Stimulated activated CD4-positive, alpha-beta T cell treated with anti-CD3 and anti-CD28 coated beads, Interleukin-4, amount 100 ng/mL, for 1 hour (primary cell): ENCODE data around the gene ZMIZ1.

Source experiments
- DNase-seq: peaks from one replicate; pipeline ENCODE4 v3.0.0-alpha.2; 2020

Gene ZMIZ1

GRCh38 chr10:79220307-79220706 lies 151.5 kb downstream of the ZMIZ1 start:
- no peak for DNase-seq

- DNase-seq, result no peak
These were observed 152.6 kb downstream of the ZMIZ1 start for GRCh38 chr10:79221110-79222051.

GRCh38 chr10:79222186-79222585 lies 153.4 kb downstream of the ZMIZ1 start:
- DNase-seq, result no peak

- no peak for DNase-seq
These were observed 154.6 kb downstream of the ZMIZ1 start for GRCh38 chr10:79223091-79224048.

- DNase-seq, result no peak
These were observed 155.6 kb downstream of the ZMIZ1 start for GRCh38 chr10:79224263-79224949.

GRCh38 chr10:79224992-79225391 lies 156.2 kb downstream of the ZMIZ1 start:
- DNase-seq, result no peak

- DNase-seq, result no peak
These were observed 157.9 kb downstream of the ZMIZ1 start for GRCh38 chr10:79226391-79227245.

GRCh38 chr10:79229071-79229541 lies 160.3 kb downstream of the ZMIZ1 start:
- DNase-seq, result no peak

- no peak for DNase-seq
These were observed 161.1 kb downstream of the ZMIZ1 start for GRCh38 chr10:79229830-79230327.

GRCh38 chr10:79230328-79230830 lies 161.6 kb downstream of the ZMIZ1 start:
- no peak for DNase-seq

- no peak for DNase-seq
These were observed 162.1 kb downstream of the ZMIZ1 start for GRCh38 chr10:79230850-79231249.

GRCh38 chr10:79231908-79232307 lies 163.1 kb downstream of the ZMIZ1 start:
- no peak for DNase-seq

GRCh38 chr10:79232864-79233263 lies 164.1 kb downstream of the ZMIZ1 start:
- no peak for DNase-seq

GRCh38 chr10:79234391-79235315 lies 165.9 kb downstream of the ZMIZ1 start:
- no peak for DNase-seq

GRCh38 chr10:79235765-79236432 lies 167.1 kb downstream of the ZMIZ1 start:
- no peak for DNase-seq

- no peak for DNase-seq
These were observed 167.6 kb downstream of the ZMIZ1 start for GRCh38 chr10:79236433-79236765.

- DNase-seq, result no peak
These were observed 168.8 kb downstream of the ZMIZ1 start for GRCh38 chr10:79237454-79238157.

- DNase-seq, result no peak
These were observed 169.4 kb downstream of the ZMIZ1 start for GRCh38 chr10:79238158-79238520.

GRCh38 chr10:79238606-79239005 lies 169.8 kb downstream of the ZMIZ1 start:
- no peak for DNase-seq
